A549 treated with AZD9567 at 1 μM for 4 hours (cell line): ENCODE data around the gene FYB2. TPM values are rescaled to one million over a fixed set of nuclear protein-coding genes. Genes with fewer than 3 reads are reported as not detected.

ENCODE experiments used
- total RNA-seq: library from RNA; stranded (reverse); fragments of 200-300 nt; extraction: Qiagen RNA extraction; gene quantifications from 5 replicates; pipeline ENCODE4 v1.2.3, GENCODE V29; 2022; ENCODE audit not compliant: insufficient read depth

Gene FYB2, protein sequence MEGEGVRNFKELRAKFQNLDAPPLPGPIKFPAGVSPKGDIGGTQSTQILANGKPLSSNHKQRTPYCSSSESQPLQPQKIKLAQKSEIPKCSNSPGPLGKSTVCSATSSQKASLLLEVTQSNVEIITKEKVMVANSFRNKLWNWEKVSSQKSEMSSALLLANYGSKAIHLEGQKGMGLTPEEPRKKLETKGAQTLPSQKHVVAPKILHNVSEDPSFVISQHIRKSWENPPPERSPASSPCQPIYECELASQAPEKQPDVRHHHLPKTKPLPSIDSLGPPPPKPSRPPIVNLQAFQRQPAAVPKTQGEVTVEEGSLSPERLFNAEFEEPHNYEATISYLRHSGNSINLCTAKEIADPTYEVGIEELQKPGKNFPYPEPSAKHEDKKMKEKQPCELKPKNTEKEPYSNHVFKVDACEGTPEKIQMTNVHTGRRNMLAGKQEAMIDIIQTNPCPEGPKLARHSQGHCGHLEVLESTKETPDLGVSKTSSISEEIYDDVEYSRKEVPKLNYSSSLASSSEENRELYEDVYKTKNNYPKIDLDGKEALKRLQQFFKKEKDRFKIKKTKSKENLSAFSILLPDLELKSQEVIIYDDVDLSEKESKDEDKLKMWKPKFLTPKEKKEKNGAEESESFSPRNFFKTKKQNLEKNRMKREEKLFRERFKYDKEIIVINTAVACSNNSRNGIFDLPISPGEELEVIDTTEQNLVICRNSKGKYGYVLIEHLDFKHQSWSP
- total RNA-seq = not detected in 5 replicates

DNA sequence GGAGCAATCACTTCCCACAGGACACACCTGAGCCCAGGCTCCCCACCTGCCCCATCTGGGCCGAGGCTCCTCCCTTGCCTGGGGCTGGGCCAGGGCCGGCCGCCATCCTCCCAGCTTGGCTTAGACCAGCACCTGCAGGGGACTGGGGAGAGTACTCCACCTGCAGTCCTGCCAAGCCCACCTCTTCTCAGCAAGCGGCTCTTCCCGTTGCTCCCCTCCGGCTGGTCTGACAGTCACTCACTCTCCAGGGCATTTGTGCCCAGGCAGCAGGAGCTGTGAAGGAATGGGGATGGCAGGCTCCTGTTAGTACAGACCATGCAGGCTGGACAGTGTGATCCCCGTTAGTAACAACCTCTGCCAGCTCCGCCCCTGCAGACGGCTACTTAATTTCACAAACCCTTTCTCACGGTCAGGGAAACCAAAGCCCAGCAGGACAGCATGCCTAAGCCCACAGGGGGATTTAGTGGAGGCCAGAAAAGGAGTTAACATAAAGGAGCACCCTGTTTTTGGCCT is at the start of gene FYB2:
Gene FYB2, minus strand, starts transcription at position 18 of the 513 bp plus-strand sequence. CDS start 114 bp downstream, outside the sequence.

DNA sequence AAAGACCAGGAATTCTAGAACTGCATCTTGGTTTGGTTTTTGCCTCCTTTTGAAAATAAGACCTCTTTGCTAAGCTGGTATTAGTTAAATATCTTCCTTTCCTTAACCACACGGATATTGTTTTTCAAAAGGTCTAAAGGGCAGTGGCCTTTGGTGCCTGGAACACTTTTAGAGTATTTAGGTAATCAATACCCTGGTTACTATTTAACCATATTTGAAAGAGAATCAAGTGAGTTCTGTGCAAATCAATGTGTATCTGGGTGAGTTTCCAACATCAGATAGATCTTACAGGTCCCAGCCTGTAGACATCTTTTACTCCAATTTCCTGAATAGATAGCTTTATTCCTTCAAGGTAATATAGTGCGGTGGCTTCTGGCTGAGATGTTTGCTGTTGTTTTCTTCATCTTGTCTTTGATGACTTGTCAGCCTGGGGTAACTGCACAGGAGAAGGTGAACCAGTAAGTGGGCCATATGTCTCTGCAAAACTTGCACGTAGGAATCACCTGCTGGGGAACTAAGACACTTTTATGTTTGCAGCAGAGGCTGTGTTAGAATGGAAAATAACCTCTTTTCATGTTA is 35.4 kb upstream of the FYB2 start, which contains the start of gene C8A:
Gene C8A, plus strand, starts transcription at position 277 of the 579 bp plus-strand sequence. Its CDS starts 105 bp downstream, at position 382.

Other genes with a start within 250 kb of the FYB2 start
- gene PLPP3, start 239.8 kb downstream of the FYB2 start, total RNA-seq = 21.3 to 27.6 TPM (median 24.1 TPM) in 5 replicates
- 1.6 to 2.5 TPM (median 2.1 TPM) in 5 replicates for gene PRKAA2, start 174.1 kb downstream of the FYB2 start, total RNA-seq
- gene C8A, start 35.4 kb upstream of the FYB2 start, total RNA-seq = not detected in 5 replicates
- not detected in 5 replicates for gene C8B, start 146.6 kb upstream of the FYB2 start, total RNA-seq